Nasal cavity respiratory epithelium epithelial cell of viscerocranial mucosa (primary cell): ENCODE data around the gene KLHL4. TPM values are rescaled to one million over a fixed set of nuclear protein-coding genes. Genes with fewer than 3 reads are reported as not detected.

Source experiments
- total RNA-seq: library from RNA; depleted of rRNA; stranded (reverse); fragments of >200 nt; gene quantifications from 2 replicates; pipeline ENCODE4 v1.2.3, GENCODE V29; 2014

The KLHL4 gene
- total RNA-seq = under 0.01 and 0.64 TPM in 2 replicates

GRCh38 chrX:87517571-87518141 lies at the start of gene KLHL4:
TSS of gene KLHL4 (plus strand) at chrX:87517802. CDS start at chrX:87517894, 92 bp downstream.

